ENCODE measurements around the gene MAGI1. TPM values are rescaled to one million over a fixed set of nuclear protein-coding genes. Genes with fewer than 3 reads are reported as not detected.

MAGI1 gene
- total RNA-seq, 1 donor from 2014 or later, result 101 TPM

- no peak for DNase-seq
These were observed 534.9 kb downstream of the MAGI1 start for GRCh38 chr3:65503776-65504175.

GRCh38 chr3:65502526-65502925, 536.2 kb downstream of the MAGI1 start:
- DNase-seq, result no peak

DNA sequence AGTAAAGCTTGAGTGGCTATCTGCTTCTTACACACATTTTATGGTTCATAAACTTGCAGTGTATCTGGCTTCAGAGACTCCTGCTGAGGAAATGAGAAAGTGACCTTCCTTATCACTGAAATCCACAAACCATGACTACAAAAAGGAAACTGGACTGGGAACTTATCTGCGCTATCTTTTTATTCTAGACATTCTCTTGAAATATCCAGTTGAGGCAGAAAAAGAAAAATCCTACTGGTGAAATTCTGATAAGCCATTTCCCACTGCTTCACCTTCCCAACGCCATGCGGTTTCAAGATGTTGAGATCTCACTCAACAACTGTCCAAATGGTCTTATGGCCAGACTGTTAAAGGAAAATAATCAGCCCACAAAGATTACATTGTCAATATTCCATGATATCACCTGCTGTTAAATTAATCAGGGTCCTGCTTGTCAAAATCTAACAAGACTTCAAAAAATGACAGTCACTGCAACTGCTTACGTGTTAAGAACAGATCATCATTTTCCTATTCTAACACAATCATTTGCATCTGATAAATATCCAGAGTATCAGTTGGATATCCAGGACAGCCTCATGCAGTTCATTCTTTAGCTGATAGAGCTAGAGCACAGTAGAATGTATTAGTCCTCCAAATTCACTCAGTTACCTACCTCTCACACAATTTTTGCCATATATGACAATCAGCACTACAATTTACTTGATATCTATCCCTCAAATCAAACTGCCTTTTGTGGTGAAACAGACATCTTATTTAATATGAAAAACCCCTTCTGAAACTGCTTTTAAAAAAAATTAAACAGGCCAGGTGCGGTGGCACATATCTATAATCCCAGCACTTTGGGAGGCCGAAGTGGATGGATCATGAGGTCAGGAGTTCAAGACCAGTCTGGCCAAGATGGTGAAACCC, 538.1 kb downstream of the MAGI1 start:
- no peak for DNase-seq

DNA sequence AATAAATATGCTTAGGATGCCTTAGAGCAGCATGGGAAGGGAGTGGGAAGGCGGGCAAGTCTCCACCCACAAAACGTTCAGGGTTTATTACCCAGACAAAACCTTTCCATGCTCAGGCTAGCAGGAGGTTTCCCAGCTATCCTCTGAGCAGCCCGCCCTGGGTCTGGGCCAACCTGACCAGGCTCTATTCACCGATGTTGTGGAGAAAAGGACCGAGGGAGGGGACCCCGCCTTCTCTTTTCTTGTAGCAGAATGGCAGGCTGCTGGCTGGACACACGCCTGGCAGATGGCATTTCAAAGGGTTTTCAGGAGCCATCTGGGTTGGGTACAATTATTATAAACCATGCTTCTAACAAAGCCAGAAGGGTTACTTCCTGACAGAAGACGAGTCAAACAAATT, 540.9 kb downstream of the MAGI1 start:
- no peak for DNase-seq

DNA sequence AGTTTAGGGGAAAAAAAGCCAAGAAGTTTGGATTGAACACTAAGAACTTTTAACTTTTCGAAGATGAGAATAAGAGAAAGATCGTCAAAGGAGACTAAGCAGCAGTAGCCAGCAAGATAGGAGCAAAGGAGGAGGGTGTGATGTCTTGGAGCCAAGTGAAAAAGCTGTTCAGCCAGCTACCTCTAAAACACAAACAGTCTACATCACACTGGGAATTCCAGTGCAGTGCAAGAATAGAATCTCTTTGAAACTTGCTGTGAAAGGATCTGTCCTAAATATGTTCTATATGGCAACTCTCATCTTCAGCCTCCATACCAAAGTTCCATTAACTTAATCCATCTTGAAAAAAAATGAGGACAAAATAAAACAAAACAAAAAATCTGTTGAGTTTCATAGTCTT, 541.5 kb downstream of the MAGI1 start:
- DNase-seq, result no peak

GRCh38 chr3:65493938-65494337, 544.8 kb downstream of the MAGI1 start:
- no peak for DNase-seq

DNA sequence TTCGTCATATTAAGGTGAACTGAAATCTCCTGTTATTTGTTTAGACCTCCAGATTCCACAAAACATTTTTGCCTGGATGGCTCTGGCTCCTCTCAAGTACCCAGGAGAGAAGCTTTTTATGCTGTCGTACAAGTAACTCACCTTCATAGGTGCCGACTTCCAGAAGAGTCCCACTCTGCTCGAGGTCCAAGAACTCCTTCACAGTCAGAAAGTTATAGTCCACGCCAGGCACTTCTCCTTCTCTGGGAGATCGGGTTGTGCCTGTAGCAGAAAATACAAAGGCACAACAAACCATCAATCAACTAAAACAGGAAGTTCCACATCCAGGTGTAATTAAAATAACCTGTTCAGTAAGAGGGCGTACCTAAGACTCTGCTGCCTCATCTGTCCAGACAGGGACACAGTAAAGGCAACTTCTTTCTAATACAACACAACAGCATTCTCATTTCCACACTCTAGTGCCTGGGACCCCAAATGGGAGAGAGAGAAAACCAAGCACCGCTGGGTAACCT, 545.3 kb downstream of the MAGI1 start:
- no peak for DNase-seq

DNA sequence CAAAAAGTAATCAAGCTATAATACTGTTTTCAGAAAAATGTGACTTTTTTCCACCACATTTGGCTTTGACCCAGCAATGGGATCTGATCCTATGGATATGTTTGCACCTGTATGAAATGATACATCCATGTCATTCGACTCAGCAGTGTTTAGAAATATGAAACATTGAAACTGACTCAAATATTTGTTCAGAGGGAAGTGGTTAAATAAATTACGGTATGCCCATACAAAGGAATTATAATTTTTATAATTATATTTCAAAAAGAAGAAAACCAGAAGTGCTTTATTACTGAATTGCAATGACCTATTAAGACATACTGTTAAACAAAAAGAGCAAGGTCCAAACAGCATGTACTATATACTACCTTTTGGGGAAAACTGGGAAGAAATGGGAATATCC, 546.5 kb downstream of the MAGI1 start:
- no peak for DNase-seq

GRCh38 chr3:65490114-65490513, 548.6 kb downstream of the MAGI1 start:
- DNase-seq, result no peak

DNA sequence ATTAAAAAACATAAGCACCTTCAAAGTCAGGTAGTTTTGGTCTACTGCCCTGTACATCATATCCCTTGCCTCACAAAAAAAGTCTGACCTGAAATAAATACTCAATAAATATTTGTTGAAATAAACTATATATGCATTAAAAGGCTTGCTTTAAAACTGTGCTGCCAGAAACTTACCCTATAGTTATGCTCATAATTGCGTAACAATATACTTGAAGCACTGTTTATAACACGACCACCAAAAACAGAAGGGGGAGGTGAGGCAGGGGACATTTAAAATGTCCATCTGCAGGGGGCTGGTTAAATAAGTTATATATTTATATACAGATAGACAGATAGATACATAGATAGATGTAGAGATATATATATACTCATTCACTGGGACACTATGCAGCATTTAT, 549.5 kb downstream of the MAGI1 start:
- no peak for DNase-seq

DNA sequence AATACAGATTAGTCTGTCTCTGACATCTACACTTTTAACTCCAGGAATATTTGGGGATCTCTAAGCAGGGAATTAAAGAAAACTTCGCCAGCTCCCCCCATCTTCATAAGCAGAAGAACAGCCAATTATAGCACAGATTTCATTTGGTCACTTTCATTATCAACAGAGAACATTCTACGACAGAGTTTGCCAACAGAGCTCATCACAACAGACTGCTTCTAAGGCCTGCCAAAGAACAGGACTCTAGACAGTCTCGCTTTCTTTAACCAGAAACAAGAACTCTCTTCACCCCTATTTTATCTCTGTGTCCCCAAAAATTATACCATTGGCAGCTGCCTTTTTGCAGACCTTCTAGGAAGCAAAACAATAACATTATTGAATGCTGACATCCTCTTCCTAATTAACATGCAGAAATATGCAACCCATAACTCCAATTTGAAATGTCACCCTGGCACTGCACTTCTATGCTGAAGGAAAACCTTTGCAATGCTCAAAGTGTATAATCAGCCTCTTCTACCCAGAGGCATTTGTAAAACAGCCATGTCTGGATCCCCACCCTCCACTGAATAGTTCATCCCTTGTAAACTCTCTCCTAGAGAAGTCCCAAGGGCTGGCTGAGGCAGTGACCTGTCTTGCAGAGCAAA, 552.8 kb downstream of the MAGI1 start:
- no peak for DNase-seq

- DNase-seq, result no peak
These were observed 553.8 kb downstream of the MAGI1 start for GRCh38 chr3:65484964-65485363.

DNA sequence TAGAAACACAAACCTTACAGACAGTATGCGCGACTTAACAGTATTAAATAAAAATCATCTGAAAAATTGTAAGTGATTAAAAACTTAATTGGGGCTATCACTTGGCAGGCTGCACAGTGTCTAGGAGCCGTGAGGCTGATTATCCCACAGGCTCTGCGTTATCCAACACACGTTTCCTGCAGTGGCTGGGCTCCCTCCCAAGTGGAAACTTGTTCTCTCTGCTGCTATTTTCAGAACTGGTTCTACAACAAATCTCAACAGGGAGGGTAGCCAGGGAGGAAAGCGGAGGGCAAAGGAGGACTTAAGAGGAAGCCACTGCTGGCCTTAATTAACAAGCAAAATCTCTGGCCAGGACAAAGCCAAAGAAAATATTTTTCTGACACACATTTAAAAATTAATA, 555.2 kb downstream of the MAGI1 start:
- DNase-seq, result peak; percentile 87

GRCh38 chr3:65483011-65483410, 555.7 kb downstream of the MAGI1 start:
- no peak for DNase-seq

DNA sequence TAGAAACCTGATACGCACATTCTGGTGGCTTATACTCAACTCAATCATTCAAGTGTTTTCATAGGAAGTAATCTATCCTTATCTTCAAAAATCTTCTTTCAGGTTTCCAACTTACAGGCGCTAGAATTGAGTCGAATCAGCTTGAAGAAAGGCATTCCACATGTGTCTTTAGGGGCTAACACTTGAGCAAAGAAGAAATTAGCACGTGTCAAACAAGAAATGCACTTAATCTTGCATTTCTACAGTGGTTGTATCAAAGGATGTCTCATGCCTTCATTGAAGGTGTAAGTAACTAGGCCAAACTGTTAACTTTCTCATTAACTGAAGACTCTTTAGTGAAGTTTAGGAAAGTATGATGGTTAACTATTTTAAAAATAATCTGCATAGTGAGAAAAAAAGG, 557.6 kb downstream of the MAGI1 start:
- DNase-seq, result no peak

GRCh38 chr3:65479990-65480389, 558.7 kb downstream of the MAGI1 start:
- no peak for DNase-seq

DNA sequence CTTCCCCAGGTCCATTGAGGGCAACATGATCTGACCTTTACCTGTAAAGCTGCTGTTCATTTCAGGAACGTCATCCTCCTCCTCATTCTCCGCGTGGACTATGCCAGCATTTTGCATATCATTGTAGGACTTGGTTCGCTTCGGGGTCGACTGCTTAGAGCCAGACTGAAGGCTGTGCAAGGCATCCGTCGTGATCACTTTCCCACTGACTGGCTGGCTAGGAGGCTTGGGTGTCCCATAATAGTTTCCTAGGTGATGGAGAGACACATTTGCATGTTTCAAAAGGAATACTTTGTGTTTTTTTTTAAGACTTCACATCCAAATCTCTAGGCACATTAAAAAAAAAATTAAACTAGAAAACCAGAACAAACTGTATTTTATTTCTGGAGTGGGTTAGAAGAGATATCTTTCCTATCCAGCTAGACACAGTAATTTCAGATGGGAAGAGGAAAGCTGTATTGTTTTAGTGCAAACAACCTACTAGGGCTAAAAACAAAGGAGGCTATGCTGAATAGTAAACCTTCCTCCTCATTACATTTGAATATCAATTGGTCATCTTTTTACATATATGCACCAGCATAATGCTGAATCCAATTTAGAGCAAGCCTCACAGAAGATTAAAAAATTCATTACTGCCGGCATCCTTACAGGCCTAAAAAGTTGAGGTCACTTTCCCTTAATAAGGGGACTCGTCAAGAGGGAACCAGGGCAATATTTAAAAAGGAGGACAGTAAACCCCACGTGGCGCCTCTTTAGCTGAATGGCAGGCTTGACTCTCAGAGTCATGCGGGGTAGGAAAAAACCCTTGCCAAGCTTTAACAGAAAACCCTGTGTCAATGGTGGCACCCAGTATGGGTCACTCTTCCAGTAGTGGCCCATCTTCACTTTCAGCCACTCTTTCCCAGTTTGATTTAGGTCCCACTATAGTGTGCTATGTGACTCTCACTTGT, 559.9 kb downstream of the MAGI1 start:
- DNase-seq, result no peak

DNA sequence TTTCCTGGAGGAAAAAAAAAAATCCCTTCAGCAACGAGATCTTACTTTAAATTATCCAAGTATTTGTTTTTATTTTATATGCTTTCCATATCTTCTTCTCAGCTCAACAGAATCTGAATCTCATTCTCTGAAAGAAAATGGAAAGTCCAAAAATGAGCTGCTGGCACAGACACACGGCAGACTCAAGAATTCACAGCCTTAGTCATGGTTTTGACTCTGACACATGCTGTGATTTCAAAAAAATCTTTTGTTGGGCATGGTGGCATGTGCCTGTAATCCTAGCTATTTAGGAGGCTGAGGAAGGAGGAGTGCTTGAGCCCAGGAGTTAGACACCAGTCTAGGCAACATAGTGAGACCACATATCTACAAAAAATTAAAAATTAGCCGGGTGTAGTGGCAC, 565.0 kb downstream of the MAGI1 start:
- DNase-seq, result no peak

DNA sequence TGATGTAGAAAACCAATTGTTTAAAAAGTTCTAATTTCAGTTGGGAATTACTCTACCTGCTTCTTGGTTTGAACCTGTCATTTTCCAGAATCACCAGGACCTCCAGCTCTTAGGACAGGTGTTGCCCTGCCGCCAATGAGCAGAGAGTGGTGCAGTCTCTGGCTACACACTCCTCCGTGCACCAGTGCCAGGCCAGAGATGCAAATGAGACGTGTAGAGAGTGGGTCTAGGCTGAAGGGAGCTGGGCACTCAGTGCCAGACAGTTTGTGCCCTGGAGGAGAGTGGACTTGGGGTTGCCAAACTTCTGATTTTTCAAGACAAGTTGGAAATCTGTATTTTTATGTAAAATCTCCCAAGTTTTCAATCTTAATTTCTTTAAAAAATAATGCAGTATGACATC, 566.2 kb downstream of the MAGI1 start:
- no peak for DNase-seq

GRCh38 chr3:65466300-65466988, 572.3 kb downstream of the MAGI1 start:
- no peak for DNase-seq

- no peak for DNase-seq
These were observed 588.8 kb downstream of the MAGI1 start for GRCh38 chr3:65449841-65450428.

DNA sequence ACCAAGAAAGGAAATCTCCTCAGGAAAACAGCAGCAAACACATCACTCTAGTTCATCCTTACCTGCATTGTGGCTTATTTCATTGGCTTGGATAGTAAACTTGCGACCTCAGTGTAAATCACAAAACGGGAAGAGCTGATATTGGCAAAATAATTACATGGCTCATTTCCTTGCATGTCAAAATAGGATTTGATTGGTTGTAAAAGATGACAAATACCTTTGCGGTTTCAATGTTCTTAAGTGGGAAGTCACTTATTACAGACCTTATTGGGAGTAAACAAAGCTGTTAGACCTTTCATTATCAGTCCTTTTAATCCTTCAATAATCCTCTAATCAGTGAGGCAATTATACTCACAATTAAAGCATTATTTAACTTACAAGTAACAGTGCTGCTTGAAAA, 590.6 kb downstream of the MAGI1 start:
- DNase-seq, result no peak
